HepG2 (cell line): Measurements from ENCODE around the gene MAPK8IP3. TPM values are rescaled to one million over a fixed set of nuclear protein-coding genes. Genes with fewer than 3 reads are reported as not detected.

ENCODE experiments used
- CHD2 ChIP-seq: IDR thresholded peaks from 2 replicates; pipeline ENCODE4 v1.6.1; 2011; ENCODE audit warnings: low read depth, low read length, improper control_type of control experiment
- ELF4 ChIP-seq: sonication (generic); formaldehyde crosslinking; IDR thresholded peaks from 2 replicates; pipeline ENCODE4 v1.5.0; 2020; ENCODE audit warnings: missing genetic modification reagents, mild to moderate bottlenecking, moderate library complexity, borderline replicate concordance
- KAT8 ChIP-seq: IDR thresholded peaks from 2 replicates; pipeline ENCODE4 v1.6.1; 2016; ENCODE audit warnings: missing genetic modification reagents, missing compliant biosample characterization
- KLF9 ChIP-seq: IDR thresholded peaks from 2 replicates; pipeline ENCODE4 v1.6.1; 2016; ENCODE audit warnings: low read depth
- MTA1 ChIP-seq: sonication (generic); formaldehyde crosslinking; IDR thresholded peaks from 2 replicates; pipeline ENCODE4 v1.4.0; 2020; ENCODE audit warnings: missing genetic modification reagents, mild to moderate bottlenecking, borderline replicate concordance
- MYC ChIP-seq: sonication (generic); formaldehyde crosslinking; IDR thresholded peaks from 2 replicates; pipeline ENCODE4 v1.9.0; 2021; ENCODE audit warnings: missing genetic modification reagents, borderline replicate concordance
- PCBP1 ChIP-seq: fragments of 200-400 bp; formaldehyde crosslinking; IDR thresholded peaks from 2 replicates; pipeline ENCODE4 v1.6.1; 2017; ENCODE audit warnings: mild to moderate bottlenecking, low read depth, low read length, borderline replicate concordance
- PTBP1 ChIP-seq: fragments of 200-400 bp; formaldehyde crosslinking; IDR thresholded peaks from 2 replicates; pipeline ENCODE4 v1.6.1; 2018; ENCODE audit warnings: low read length, low read depth; ENCODE audit not compliant: poor library complexity, severe bottlenecking
- SAFB2 ChIP-seq: sonication (generic); formaldehyde crosslinking; IDR thresholded peaks from 2 replicates; pipeline ENCODE4 v1.5.1; 2020; ENCODE audit warnings: missing genetic modification reagents, low read depth, mild to moderate bottlenecking, borderline replicate concordance
- SALL2 ChIP-seq: sonication (generic); formaldehyde crosslinking; IDR thresholded peaks from 2 replicates; pipeline ENCODE4 v1.8.1; 2023; ENCODE audit warnings: mild to moderate bottlenecking, missing genetic modification reagents, inconsistent platforms
- SMARCE1 ChIP-seq: fragments of 450-650 bp; IDR thresholded peaks from 2 replicates; pipeline ENCODE4 v1.6.1; 2017; ENCODE audit warnings: borderline replicate concordance
- SMYD3 ChIP-seq: sonication (generic); formaldehyde crosslinking; IDR thresholded peaks from 2 replicates; pipeline ENCODE4 v1.8.1; 2023; ENCODE audit warnings: mild to moderate bottlenecking, missing genetic modification reagents
- ZFP1 ChIP-seq: IDR thresholded peaks from 2 replicates; pipeline ENCODE4 v1.6.1; 2016
- ZKSCAN5 ChIP-seq: sonication (generic); formaldehyde crosslinking; IDR thresholded peaks from 2 replicates; pipeline ENCODE4 v1.5.1; 2020; ENCODE audit warnings: mild to moderate bottlenecking, missing genetic modification reagents
- ZNF205 ChIP-seq: IDR thresholded peaks from 2 replicates; pipeline ENCODE4 v1.6.1; 2018; ENCODE audit warnings: missing biosample characterization, missing genetic modification reagents
- polyA plus RNA-seq, 8 experiments: library from polyadenylated mRNA; depleted of rRNA in 3 of 8; stranded (reverse) in 7 of 8; unstranded in 1 of 8; fragments of >200 nt; fragmentation: Illumina TruSeq in 4 of 8; extraction: Trizol in 4 of 8; gene quantifications; 2 replicates each; pipeline versions ENCODE4 v1.2.1 to v1.2.3, GENCODE V29; 2011 to 2016; ENCODE audit warnings: low read depth in 4 of 8, missing spikeins in 1 of 8, mixed read lengths in 1 of 8; ENCODE audit not compliant: insufficient read depth in 1 of 8
- total RNA-seq, 5 experiments: library from RNA; depleted of rRNA; stranded (reverse); fragments of >200 nt; fragmentation: Illumina TruSeq; extraction: Trizol; gene quantifications; 2 replicates each; pipeline ENCODE4 v1.2.3, GENCODE V29; 2016; ENCODE audit warnings: low read depth in 1 of 5
- TF ChIP-seq, protein P1 (sequence below): IDR thresholded peaks from 2 replicates; pipeline ENCODE4 v1.6.1; 2016; ENCODE audit warnings: control low read depth
- TF ChIP-seq, protein P2 (sequence below): sonication (generic); formaldehyde crosslinking; IDR thresholded peaks from 2 replicates; pipeline ENCODE4 v1.4.0; 2020; ENCODE audit warnings: missing genetic modification reagents
- TF ChIP-seq, protein P3 (sequence below): sonication (generic); formaldehyde crosslinking; IDR thresholded peaks from 2 replicates; pipeline ENCODE4 v1.5.1; 2020; ENCODE audit warnings: missing genetic modification reagents, mild to moderate bottlenecking, borderline replicate concordance
- TF ChIP-seq, protein P4 (sequence below): IDR thresholded peaks from 2 replicates; pipeline ENCODE4 v1.6.1; 2016
- TF ChIP-seq, protein P5 (sequence below): sonication (generic); formaldehyde crosslinking; conservative IDR thresholded peaks from 2 replicates; pipeline ENCODE4 v1.8.0; 2022; ENCODE audit warnings: missing genetic modification reagents

Gene MAPK8IP3
- total and polyA plus RNA-seq, 2 of the 13 experiments (the other 11 are each of a cell fraction or from before 2014, with no cell fraction given): 25.1 to 41.7 TPM

DNA sequence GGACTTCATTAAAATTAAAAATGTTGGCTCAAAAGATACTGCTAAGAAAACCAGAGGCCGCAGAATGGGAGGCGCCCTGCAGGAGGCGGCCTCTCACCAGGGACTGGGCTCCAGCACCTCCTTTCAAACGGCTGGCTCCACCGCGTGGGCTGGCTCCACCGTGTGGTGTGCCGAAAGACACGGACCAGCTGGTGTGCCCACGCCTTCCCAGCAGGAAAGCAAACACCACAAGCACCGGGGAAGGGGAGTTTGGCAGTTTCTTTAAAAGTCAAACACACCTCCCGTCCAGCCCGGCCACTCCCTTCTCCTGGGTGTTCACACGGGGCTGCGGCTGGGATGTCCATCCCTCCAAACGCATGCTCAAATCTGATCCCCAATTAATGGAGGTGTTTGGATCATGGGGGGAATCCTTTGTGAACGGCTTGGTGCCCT lies 106.8 kb downstream of the MAPK8IP3 start (continued):
- TF ChIP-seq, protein P1, sequence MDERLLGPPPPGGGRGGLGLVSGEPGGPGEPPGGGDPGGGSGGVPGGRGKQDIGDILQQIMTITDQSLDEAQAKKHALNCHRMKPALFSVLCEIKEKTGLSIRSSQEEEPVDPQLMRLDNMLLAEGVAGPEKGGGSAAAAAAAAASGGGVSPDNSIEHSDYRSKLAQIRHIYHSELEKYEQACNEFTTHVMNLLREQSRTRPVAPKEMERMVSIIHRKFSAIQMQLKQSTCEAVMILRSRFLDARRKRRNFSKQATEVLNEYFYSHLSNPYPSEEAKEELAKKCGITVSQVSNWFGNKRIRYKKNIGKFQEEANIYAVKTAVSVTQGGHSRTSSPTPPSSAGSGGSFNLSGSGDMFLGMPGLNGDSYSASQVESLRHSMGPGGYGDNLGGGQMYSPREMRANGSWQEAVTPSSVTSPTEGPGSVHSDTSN: no peak
- TF ChIP-seq SMARCE1 (no peak), MYC (CRISPR knock-in tag) (peak; percentile 81; the same call in 1 of the 2 replicates), MTA1 (CRISPR knock-in tag) (peak; percentile 34; the same call in 1 of the 2 replicates), SAFB2 (CRISPR knock-in tag) (no peak), KAT8 (CRISPR knock-in tag) (no peak), SALL2 (CRISPR knock-in tag) (no peak), CHD2 (no peak), ZNF205 (CRISPR knock-in tag) (no peak), ZKSCAN5 (no peak), ZFP1 (CRISPR knock-in tag) (no peak), PTBP1 (no peak), SMYD3 (no peak), KLF9 (CRISPR knock-in tag) (no peak), ELF4 (no peak), PCBP1 (no peak)
- TF ChIP-seq, protein P2, sequence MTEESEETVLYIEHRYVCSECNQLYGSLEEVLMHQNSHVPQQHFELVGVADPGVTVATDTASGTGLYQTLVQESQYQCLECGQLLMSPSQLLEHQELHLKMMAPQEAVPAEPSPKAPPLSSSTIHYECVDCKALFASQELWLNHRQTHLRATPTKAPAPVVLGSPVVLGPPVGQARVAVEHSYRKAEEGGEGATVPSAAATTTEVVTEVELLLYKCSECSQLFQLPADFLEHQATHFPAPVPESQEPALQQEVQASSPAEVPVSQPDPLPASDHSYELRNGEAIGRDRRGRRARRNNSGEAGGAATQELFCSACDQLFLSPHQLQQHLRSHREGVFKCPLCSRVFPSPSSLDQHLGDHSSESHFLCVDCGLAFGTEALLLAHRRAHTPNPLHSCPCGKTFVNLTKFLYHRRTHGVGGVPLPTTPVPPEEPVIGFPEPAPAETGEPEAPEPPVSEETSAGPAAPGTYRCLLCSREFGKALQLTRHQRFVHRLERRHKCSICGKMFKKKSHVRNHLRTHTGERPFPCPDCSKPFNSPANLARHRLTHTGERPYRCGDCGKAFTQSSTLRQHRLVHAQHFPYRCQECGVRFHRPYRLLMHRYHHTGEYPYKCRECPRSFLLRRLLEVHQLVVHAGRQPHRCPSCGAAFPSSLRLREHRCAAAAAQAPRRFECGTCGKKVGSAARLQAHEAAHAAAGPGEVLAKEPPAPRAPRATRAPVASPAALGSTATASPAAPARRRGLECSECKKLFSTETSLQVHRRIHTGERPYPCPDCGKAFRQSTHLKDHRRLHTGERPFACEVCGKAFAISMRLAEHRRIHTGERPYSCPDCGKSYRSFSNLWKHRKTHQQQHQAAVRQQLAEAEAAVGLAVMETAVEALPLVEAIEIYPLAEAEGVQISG (CRISPR knock-in tag): peak; percentile 50; the same call in 1 of the 2 replicates
- TF ChIP-seq, protein P3, sequence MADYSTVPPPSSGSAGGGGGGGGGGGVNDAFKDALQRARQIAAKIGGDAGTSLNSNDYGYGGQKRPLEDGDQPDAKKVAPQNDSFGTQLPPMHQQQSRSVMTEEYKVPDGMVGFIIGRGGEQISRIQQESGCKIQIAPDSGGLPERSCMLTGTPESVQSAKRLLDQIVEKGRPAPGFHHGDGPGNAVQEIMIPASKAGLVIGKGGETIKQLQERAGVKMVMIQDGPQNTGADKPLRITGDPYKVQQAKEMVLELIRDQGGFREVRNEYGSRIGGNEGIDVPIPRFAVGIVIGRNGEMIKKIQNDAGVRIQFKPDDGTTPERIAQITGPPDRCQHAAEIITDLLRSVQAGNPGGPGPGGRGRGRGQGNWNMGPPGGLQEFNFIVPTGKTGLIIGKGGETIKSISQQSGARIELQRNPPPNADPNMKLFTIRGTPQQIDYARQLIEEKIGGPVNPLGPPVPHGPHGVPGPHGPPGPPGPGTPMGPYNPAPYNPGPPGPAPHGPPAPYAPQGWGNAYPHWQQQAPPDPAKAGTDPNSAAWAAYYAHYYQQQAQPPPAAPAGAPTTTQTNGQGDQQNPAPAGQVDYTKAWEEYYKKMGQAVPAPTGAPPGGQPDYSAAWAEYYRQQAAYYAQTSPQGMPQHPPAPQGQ (CRISPR knock-in tag): no peak
- TF ChIP-seq, protein P4, sequence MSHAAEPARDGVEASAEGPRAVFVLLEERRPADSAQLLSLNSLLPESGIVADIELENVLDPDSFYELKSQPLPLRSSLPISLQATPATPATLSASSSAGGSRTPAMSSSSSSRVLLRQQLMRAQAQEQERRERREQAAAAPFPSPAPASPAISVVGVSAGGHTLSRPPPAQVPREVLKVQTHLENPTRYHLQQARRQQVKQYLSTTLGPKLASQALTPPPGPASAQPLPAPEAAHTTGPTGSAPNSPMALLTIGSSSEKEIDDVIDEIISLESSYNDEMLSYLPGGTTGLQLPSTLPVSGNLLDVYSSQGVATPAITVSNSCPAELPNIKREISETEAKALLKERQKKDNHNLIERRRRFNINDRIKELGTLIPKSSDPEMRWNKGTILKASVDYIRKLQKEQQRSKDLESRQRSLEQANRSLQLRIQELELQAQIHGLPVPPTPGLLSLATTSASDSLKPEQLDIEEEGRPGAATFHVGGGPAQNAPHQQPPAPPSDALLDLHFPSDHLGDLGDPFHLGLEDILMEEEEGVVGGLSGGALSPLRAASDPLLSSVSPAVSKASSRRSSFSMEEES (CRISPR knock-in tag): no peak
- TF ChIP-seq, protein P5, sequence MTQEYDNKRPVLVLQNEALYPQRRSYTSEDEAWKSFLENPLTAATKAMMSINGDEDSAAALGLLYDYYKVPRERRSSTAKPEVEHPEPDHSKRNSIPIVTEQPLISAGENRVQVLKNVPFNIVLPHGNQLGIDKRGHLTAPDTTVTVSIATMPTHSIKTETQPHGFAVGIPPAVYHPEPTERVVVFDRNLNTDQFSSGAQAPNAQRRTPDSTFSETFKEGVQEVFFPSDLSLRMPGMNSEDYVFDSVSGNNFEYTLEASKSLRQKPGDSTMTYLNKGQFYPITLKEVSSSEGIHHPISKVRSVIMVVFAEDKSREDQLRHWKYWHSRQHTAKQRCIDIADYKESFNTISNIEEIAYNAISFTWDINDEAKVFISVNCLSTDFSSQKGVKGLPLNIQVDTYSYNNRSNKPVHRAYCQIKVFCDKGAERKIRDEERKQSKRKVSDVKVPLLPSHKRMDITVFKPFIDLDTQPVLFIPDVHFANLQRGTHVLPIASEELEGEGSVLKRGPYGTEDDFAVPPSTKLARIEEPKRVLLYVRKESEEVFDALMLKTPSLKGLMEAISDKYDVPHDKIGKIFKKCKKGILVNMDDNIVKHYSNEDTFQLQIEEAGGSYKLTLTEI (CRISPR knock-in tag): no peak
